Ishikawa (cell line): ENCODE measurements around the gene MAP2.

Experiments
- CEBPB ChIP-seq: IDR thresholded peaks from 2 replicates; pipeline ENCODE4 v1.6.1; 2012
- CREB1 ChIP-seq: IDR thresholded peaks from 2 replicates; pipeline ENCODE4 v1.6.1; 2012; ENCODE audit warnings: low read depth
- EGR1 ChIP-seq: IDR thresholded peaks from 2 replicates; pipeline ENCODE4 v1.6.1; 2012
- EP300 ChIP-seq: IDR thresholded peaks from 2 replicates; pipeline ENCODE4 v1.6.1; 2012; ENCODE audit warnings: borderline replicate concordance
- FOXM1 ChIP-seq: IDR thresholded peaks from 2 replicates; pipeline ENCODE4 v1.6.1; 2012; ENCODE audit warnings: low read depth, borderline replicate concordance
- MAX ChIP-seq: IDR thresholded peaks from 2 replicates; pipeline ENCODE4 v1.6.1; 2012
- NFIC ChIP-seq: IDR thresholded peaks from 2 replicates; pipeline ENCODE4 v1.6.1; 2012
- RAD21 ChIP-seq: IDR thresholded peaks from 2 replicates; pipeline ENCODE4 v1.6.1; 2012; ENCODE audit warnings: low read depth
- REST ChIP-seq: IDR thresholded peaks from 2 replicates; pipeline ENCODE4 v1.6.1; 2012; ENCODE audit warnings: low read depth, mild to moderate bottlenecking
- TAF1 ChIP-seq: IDR thresholded peaks from 2 replicates; pipeline ENCODE4 v1.6.1; 2012; ENCODE audit warnings: low read depth, mild to moderate bottlenecking
- TCF12 ChIP-seq: IDR thresholded peaks from 2 replicates; pipeline ENCODE4 v1.6.1; 2012; ENCODE audit warnings: low read depth
- TEAD4 ChIP-seq: IDR thresholded peaks from 2 replicates; pipeline ENCODE4 v1.6.1; 2012
- USF1 ChIP-seq: IDR thresholded peaks from 2 replicates; pipeline ENCODE4 v1.6.1; 2012
- YY1 ChIP-seq: IDR thresholded peaks from 2 replicates; pipeline ENCODE4 v1.6.1; 2012; ENCODE audit warnings: low read depth
- ZBTB7A ChIP-seq: IDR thresholded peaks from 2 replicates; pipeline ENCODE4 v1.6.1; 2012; ENCODE audit warnings: low read depth

MAP2 gene

GRCh38 chr2:209536363-209536762 is 112.5 kb downstream of the MAP2 start:
- TF ChIP-seq NFIC, result no peak
- TF ChIP-seq TEAD4, result no peak
- no peak for TF ChIP-seq CEBPB
- no peak for TF ChIP-seq EP300
- no peak for TF ChIP-seq TAF1
- TF ChIP-seq CREB1, result no peak
- TF ChIP-seq ZBTB7A, result no peak
- no peak for TF ChIP-seq RAD21
- TF ChIP-seq USF1, result no peak
- TF ChIP-seq TCF12, result no peak
- no peak for TF ChIP-seq FOXM1
- TF ChIP-seq REST, result no peak
- no peak for TF ChIP-seq MAX
- no peak for TF ChIP-seq YY1
- TF ChIP-seq EGR1, result no peak

GRCh38 chr2:209547726-209548125 is 123.9 kb downstream of the MAP2 start:
- TF ChIP-seq FOXM1 (no peak), USF1 (no peak), MAX (no peak), TEAD4 (no peak), EGR1 (no peak), YY1 (no peak), REST (no peak), TAF1 (no peak)

GRCh38 chr2:209549589-209549988 is 125.7 kb downstream of the MAP2 start:
- TF ChIP-seq YY1, result no peak
- no peak for TF ChIP-seq RAD21
- TF ChIP-seq ZBTB7A, result no peak
- TF ChIP-seq EP300, result no peak
- no peak for TF ChIP-seq EGR1
- TF ChIP-seq USF1, result no peak
- TF ChIP-seq FOXM1, result no peak
- TF ChIP-seq REST, result no peak
- TF ChIP-seq TAF1, result no peak

- TF ChIP-seq NFIC (no peak), YY1 (no peak), USF1 (no peak), TAF1 (no peak), CEBPB (no peak), REST (no peak), CREB1 (no peak)
These were observed 130.1 kb downstream of the MAP2 start for GRCh38 chr2:209553913-209554312.
